Heart right ventricle (tissue), 16 donors: Measurements from ENCODE around the gene TBCCD1. TPM values are rescaled to one million over a fixed set of nuclear protein-coding genes. Genes with fewer than 3 reads are reported as not detected.

Source experiments
- ATAC-seq, 8 donors: fragments of 200-7000 bp; cut with Tn5 transposase; one replicate each; pipeline ENCODE4 v1.9.1; 2020; ENCODE audit warnings: mild to moderate bottlenecking in 8 of 8, moderate library complexity in 8 of 8, moderate number of reproducible peaks in 1 of 8
- DNase-seq, 2 donors: peaks; one replicate each; pipeline ENCODE4 v3.0.0-alpha.2; 2020
- H3K27ac ChIP-seq, 10 donors: fragments of 200-600 bp; sonication (generic) in 2 of 10; one replicate each; pipeline versions ENCODE4 v1.5.0 to v1.8.0; 2020 to 2022; ENCODE audit warnings: mild to moderate bottlenecking in 3 of 10
- H3K27me3 ChIP-seq, 7 donors: fragments of 200-600 bp; one replicate each; pipeline ENCODE4 v1.8.0; 2021 to 2022; ENCODE audit warnings: mild to moderate bottlenecking in 2 of 7
- H3K36me3 ChIP-seq, 9 donors: fragments of 200-600 bp; sonication (generic) in 1 of 9; one replicate each; pipeline versions ENCODE4 v1.5.0 to v1.8.0; 2020 to 2022; ENCODE audit warnings: mild to moderate bottlenecking in 2 of 9
- H3K4me1 ChIP-seq, 9 donors: fragments of 200-600 bp; sonication (generic) in 1 of 9; one replicate each; pipeline versions ENCODE4 v1.5.0 to v1.8.0; 2020 to 2022; ENCODE audit warnings: mild to moderate bottlenecking in 4 of 9
- H3K4me3 ChIP-seq, 10 donors: fragments of 200-600 bp; sonication (generic) in 2 of 10; one replicate each; pipeline versions ENCODE4 v1.5.0 to v1.8.0; 2020 to 2022; ENCODE audit warnings: mild to moderate bottlenecking in 7 of 10, moderate library complexity in 2 of 10
- H3K9me3 ChIP-seq, 11 donors: fragments of 200-600 bp in 10 of 11; sonication (generic) in 2 of 11; one replicate each; pipeline versions ENCODE4 v1.5.0 to v1.8.0; 2013 to 2022; ENCODE audit warnings: mild to moderate bottlenecking in 2 of 11, control low read depth in 1 of 11, moderate library complexity in 1 of 11
- WGBS, 2 donors: extraction: QIAGEN DNeasy Blood & Tissue Kit; methylation state at CpG; one replicate each; pipeline ENCODE4 v1.1.7; 2013; ENCODE audit warnings: inconsistent platforms in 1 of 2; 5-methylcytosine and 5-hydroxymethylcytosine counted together
- intact Hi-C, 10 donors: fragments of 100-400 bp; cut with DNase I; formaldehyde crosslinking; loops; one replicate each; pipeline versions ENCODE4 v1.11.1 to v1.14.2; 2022
- polyA plus RNA-seq, 2 donors: library from polyadenylated mRNA; stranded (reverse); fragments of 200-250 nt; gene quantifications; one replicate each; pipeline ENCODE4 v1.2.3, GENCODE V29; 2013
- total RNA-seq, 10 donors: library from RNA; stranded (reverse); fragmentation: NEBNext Ultra II Directional in 3 of 10; extraction: Animal tissue kit (Norgen Biotek cat#: 25700) in 3 of 10; gene quantifications; one replicate each; pipeline versions ENCODE4 v1.2.1 to v1.2.4, GENCODE V29; 2021 to 2023
- TF ChIP-seq, protein P1 (sequence below), 9 donors: fragments of 200-600 bp; sonication (generic) in 2 of 9; IDR thresholded peaks; one replicate each; pipeline versions ENCODE4 v1.5.0 to v1.8.0; 2021 to 2022; ENCODE audit warnings: antibody characterized with exemption in 9 of 9, mild to moderate bottlenecking in 5 of 9, moderate library complexity in 1 of 9
- donor health status: Arrhythmogenic right ventricular cardiomyopathy.
- donor health status: ischemic (EF 13 %, LVEDD 7.1; RV severe dilation, severe dysfunction).
- donor health status: healthy with polysubstance abuse.
- donor health status: DM: no; HTN: yes; CAD: no.
- donor health status: DM: no; HTN: no; CAD: no.
- donor health status: ischemic (EF 25% LVEDD 6.9; RV normal size, moderate dysfunction).
- donor health status: ischemic (EF 25% LVEDD 5.7; RV mildly dilated, moderate dysfunction).
- donor health status: healthy.
- donor health status: DM: yes; HTN: yes; CAD: no.
- donor health status: Ischemic cardiomyopathy.
- donor health status: ischemic (EF 35%, LVEDD 5.7; RV mildly dilated, moderate dysfunction).
- donor health status: nonischemic (EF 11% LVEDD 7.7; RV severe dilation, severe dysfunction).
- donor health status: DM: yes; HTN: yes; CAD: no.
- donor health status: PGD.
- donor health status: ischemic (EF 29% LVEDD 5.4; RV normal size, mild dysfunction).
- donor health status: nonischemic (EF 23%, LVEDD 6.1; RV moderate dilation, normal function).

TBCCD1 gene
- total and polyA plus RNA-seq, 12 donors: 3.1 to 7.9 (median 6.7) TPM

DNA sequence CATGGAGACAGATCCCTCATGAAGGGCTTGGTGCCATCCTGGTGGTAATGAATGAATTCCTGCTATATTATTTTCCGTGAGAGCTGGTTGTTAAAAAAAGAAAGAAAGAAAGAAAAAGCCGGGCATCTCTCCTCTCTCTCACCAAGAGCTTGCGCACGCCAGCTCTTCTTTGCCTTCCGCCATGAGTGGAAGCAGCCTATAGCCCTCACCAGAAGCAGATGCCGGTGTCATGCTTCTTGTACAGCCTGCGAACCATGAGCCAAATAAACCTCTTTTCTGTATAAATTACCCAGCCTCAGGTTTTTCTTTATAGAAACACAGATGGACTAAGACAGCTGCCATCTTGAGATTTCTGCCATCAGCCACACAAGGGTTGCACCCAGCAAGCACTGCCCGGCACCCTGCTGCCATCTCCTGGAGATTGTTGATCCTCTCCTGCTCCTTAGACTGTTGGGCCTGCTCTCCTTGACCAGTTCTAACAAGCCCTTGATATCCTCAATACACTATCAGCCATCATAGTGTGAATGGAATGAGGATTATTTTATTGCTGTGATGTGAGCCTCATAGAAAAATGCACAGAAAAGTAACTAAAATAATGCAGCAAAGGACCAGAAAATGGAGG, 42.2 kb upstream of the TBCCD1 start:
- Histone ChIP-seq H3K4me3 (no peak overlapping the region), H3K4me1 (no peaks in the 10 kb centered on the region), H3K9me3 (no peaks in the 10 kb centered on the region), H3K27ac (no peak overlapping the region), H3K27me3 (peaks cover 0 to 16% (median 3%) of the 10 kb centered on the region in 7 donors), H3K36me3 (no peaks in the 10 kb centered on the region)
- intact Hi-C loops: no loop called here
- TF ChIP-seq, protein P1, sequence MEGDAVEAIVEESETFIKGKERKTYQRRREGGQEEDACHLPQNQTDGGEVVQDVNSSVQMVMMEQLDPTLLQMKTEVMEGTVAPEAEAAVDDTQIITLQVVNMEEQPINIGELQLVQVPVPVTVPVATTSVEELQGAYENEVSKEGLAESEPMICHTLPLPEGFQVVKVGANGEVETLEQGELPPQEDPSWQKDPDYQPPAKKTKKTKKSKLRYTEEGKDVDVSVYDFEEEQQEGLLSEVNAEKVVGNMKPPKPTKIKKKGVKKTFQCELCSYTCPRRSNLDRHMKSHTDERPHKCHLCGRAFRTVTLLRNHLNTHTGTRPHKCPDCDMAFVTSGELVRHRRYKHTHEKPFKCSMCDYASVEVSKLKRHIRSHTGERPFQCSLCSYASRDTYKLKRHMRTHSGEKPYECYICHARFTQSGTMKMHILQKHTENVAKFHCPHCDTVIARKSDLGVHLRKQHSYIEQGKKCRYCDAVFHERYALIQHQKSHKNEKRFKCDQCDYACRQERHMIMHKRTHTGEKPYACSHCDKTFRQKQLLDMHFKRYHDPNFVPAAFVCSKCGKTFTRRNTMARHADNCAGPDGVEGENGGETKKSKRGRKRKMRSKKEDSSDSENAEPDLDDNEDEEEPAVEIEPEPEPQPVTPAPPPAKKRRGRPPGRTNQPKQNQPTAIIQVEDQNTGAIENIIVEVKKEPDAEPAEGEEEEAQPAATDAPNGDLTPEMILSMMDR (IDR thresholded peaks at IDR 0.05): peak in 5 of 9 donors; percentile 11 to 36 (median 22)
- ATAC-seq: peak in 3 of 8 donors; percentile 29 to 49 (median 47)
- no peak for DNase-seq
- WGBS, 2 donors: 92% methylated on average over 8 of the region's 8 CpGs

DNA sequence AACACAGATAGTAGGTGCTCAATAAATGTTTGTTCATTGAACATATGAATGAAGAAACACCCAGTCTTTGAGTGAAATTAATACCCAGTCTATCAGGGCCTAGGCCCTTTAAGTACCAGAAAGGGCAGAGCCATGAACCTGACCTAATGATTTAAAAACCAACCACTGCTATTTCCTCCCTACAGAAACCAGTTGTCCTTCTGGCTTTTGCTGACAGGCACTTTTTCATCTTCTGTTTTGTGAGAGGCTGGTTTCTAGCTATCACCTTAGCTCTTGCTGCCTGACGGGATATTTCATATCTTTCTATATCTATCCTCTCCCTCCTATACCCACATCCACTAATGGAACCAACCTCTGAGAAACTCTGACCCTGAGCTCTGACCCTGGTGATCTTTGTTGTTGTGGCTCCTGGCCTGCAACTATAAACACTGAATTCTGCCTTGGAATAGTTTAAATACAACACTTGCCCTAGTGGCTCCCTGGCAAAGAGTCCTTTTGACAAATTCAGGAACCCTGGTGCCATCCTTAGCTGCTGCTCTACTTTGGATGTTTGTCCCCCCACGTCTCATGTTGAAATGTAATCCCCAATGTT, 41.6 kb upstream of the TBCCD1 start:
- intact Hi-C loops: no loop called here

GRCh38 chr3:186605561-186606545, 38.7 kb upstream of the TBCCD1 start:
- WGBS, 2 donors: 74 to 80% methylated on average over 5 of the region's 5 CpGs

More for the DNA sequence above, 41.6 kb upstream of the TBCCD1 start:
- Histone ChIP-seq H3K27me3 (peaks cover 0 to 10% (median 0%) of the 10 kb centered on the region in 7 donors), H3K4me3 (no peak overlapping the region), H3K9me3 (no peaks in the 10 kb centered on the region), H3K4me1 (no peaks in the 10 kb centered on the region), H3K27ac (no peak overlapping the region), H3K36me3 (no peaks in the 10 kb centered on the region)
- no peak for ATAC-seq
- TF ChIP-seq, protein P1 (IDR thresholded peaks at IDR 0.05): no peak
- WGBS, 2 donors: 86% methylated on average over 2 of the region's 2 CpGs
- DNase-seq: no peak

DNA sequence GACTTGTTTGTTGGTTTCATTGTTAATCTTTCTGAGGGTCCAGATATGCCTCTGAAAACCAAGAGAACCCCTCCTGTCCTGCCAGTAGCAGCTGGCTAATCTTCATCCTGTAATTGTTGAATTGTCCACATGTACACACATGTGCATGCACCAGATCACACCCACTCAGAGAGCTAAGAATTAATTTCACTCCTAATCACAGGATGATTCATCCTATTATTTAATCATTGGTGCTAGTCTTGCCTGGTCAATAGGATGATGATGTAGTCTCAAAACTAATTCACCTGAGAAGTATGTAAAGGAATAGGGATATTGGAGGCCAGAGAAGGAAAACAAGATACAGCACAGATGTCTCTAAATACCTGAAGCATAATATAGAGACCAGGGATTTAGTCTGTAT, 37.9 kb upstream of the TBCCD1 start:
- DNase-seq (no peak), ATAC-seq (no peak)
- H3K4me3 ChIP-seq: no peak overlapping the region
- H3K36me3 ChIP-seq: no peaks in the 10 kb centered on the region
- H3K27me3 ChIP-seq: no peaks in the 10 kb centered on the region
- intact Hi-C loops: no loop called here
- H3K4me1 ChIP-seq: no peaks in the 10 kb centered on the region
- no peaks in the 10 kb centered on the region for H3K9me3 ChIP-seq
- TF ChIP-seq, protein P1 (IDR thresholded peaks at IDR 0.05): no peak
- H3K27ac ChIP-seq: no peak overlapping the region

More at GRCh38 chr3:186605561-186606545, 38.7 kb upstream of the TBCCD1 start:
- DNase-seq (no peak), ATAC-seq (no peak)
- Histone ChIP-seq H3K27me3 (no peaks in the 10 kb centered on the region), H3K36me3 (no peaks in the 10 kb centered on the region), H3K9me3 (no peaks in the 10 kb centered on the region), H3K27ac (no peak overlapping the region), H3K4me1 (no peaks in the 10 kb centered on the region), H3K4me3 (no peak overlapping the region)
- intact Hi-C loops: no loop called here
- TF ChIP-seq, protein P1 (IDR thresholded peaks at IDR 0.05): no peak
